Amniotic stem cell (primary cell): ENCODE data around the gene TCEA3.

Source experiments
- DNase-seq: peaks from one replicate; lab custom pipeline; 2025; lab: John Stamatoyannopoulos, UW

The TCEA3 gene

GRCh38 chr1:23424293-23425192, at the start of gene TCEA3:
TCEA3 (minus strand) TSS chr1:23424748; CDS start chr1:23424633, 115 bp downstream.
- no peak for DNase-seq

GRCh38 chr1:23473037-23473800, 48.7 kb upstream of the TCEA3 start:
- DNase-seq: no peak

GRCh38 chr1:23472351-23473036, 47.9 kb upstream of the TCEA3 start:
- no peak for DNase-seq

GRCh38 chr1:23471473-23472075, 47.0 kb upstream of the TCEA3 start:
- no peak for DNase-seq

- DNase-seq: no peak
Measured at GRCh38 chr1:23470282-23471070, 45.9 kb upstream of the TCEA3 start.

GRCh38 chr1:23469372-23469982, 44.9 kb upstream of the TCEA3 start:
- no peak for DNase-seq

GRCh38 chr1:23466423-23466989, 42.0 kb upstream of the TCEA3 start:
- DNase-seq: no peak

- DNase-seq: no peak
Measured at GRCh38 chr1:23463286-23463685, 38.7 kb upstream of the TCEA3 start.

- no peak for DNase-seq
Measured at GRCh38 chr1:23462766-23463165, 38.2 kb upstream of the TCEA3 start.

GRCh38 chr1:23461050-23461449, 36.5 kb upstream of the TCEA3 start:
- DNase-seq: no peak

- no peak for DNase-seq
Measured at GRCh38 chr1:23460519-23460918, 36.0 kb upstream of the TCEA3 start.

GRCh38 chr1:23459338-23459757, 34.8 kb upstream of the TCEA3 start:
- DNase-seq: no peak

GRCh38 chr1:23456226-23456625, 31.7 kb upstream of the TCEA3 start:
- no peak for DNase-seq

GRCh38 chr1:23453455-23454000, 29.0 kb upstream of the TCEA3 start:
- no peak for DNase-seq

GRCh38 chr1:23452011-23452411, 27.5 kb upstream of the TCEA3 start:
- no peak for DNase-seq

GRCh38 chr1:23451441-23451840, 26.9 kb upstream of the TCEA3 start:
- no peak for DNase-seq

GRCh38 chr1:23450894-23451293, 26.3 kb upstream of the TCEA3 start:
- no peak for DNase-seq

GRCh38 chr1:23449958-23450357, 25.4 kb upstream of the TCEA3 start:
- DNase-seq: no peak

- no peak for DNase-seq
Measured at GRCh38 chr1:23449306-23449705, 24.8 kb upstream of the TCEA3 start.

- no peak for DNase-seq
Measured at GRCh38 chr1:23448846-23449245, 24.3 kb upstream of the TCEA3 start.
